HEK293 (cell line): Measurements from ENCODE around the gene NECTIN4.
A peak's percentile ranks its signal among the peaks of the same experiment; 100 is the strongest.

Experiments
- ATF2 ChIP-seq: fragments of 450-650 bp; formaldehyde crosslinking; IDR thresholded peaks from 2 replicates; pipeline ENCODE4 v1.5.1; 2016; ENCODE audit warnings: missing biosample characterization, missing genetic modification characterization, low read depth
- EGR2 ChIP-seq: fragments of 450-650 bp; formaldehyde crosslinking; IDR thresholded peaks from 2 replicates; pipeline ENCODE4 v1.5.1; 2016; ENCODE audit warnings: low read depth, missing biosample characterization, missing genetic modification characterization
- GLIS2 ChIP-seq: fragments of 450-650 bp; formaldehyde crosslinking; IDR thresholded peaks from 2 replicates; pipeline ENCODE4 v1.5.1; 2016; ENCODE audit warnings: missing biosample characterization, missing genetic modification characterization
- KLF1 ChIP-seq: fragments of 450-650 bp; formaldehyde crosslinking; IDR thresholded peaks from 2 replicates; pipeline ENCODE4 v1.5.1; 2016; ENCODE audit warnings: missing biosample characterization, missing genetic modification characterization
- KLF17 ChIP-seq: fragments of 450-650 bp; formaldehyde crosslinking; IDR thresholded peaks from 2 replicates; pipeline ENCODE4 v1.5.1; 2016; ENCODE audit warnings: missing biosample characterization, missing genetic modification characterization
- PRDM10 ChIP-seq: fragments of 450-650 bp; formaldehyde crosslinking; IDR thresholded peaks from 2 replicates; pipeline ENCODE4 v1.5.1; 2016; ENCODE audit warnings: missing biosample characterization, missing genetic modification characterization
- SALL2 ChIP-seq: fragments of 450-650 bp; formaldehyde crosslinking; IDR thresholded peaks from 2 replicates; pipeline ENCODE4 v1.5.0; 2017; ENCODE audit warnings: missing biosample characterization, mild to moderate bottlenecking, missing genetic modification characterization, borderline replicate concordance
- SCRT2 ChIP-seq: fragments of 450-650 bp; formaldehyde crosslinking; IDR thresholded peaks from 2 replicates; pipeline ENCODE4 v1.5.1; 2016; ENCODE audit warnings: missing biosample characterization, missing genetic modification characterization
- SP2 ChIP-seq: fragments of 450-650 bp; formaldehyde crosslinking; IDR thresholded peaks from 2 replicates; pipeline ENCODE4 v1.5.1; 2016; ENCODE audit warnings: missing biosample characterization, missing genetic modification characterization
- SP7 ChIP-seq: fragments of 450-650 bp; formaldehyde crosslinking; IDR thresholded peaks from 2 replicates; pipeline ENCODE4 v1.5.1; 2016; ENCODE audit warnings: missing biosample characterization, missing genetic modification characterization
- WT1 ChIP-seq: fragments of 450-650 bp; formaldehyde crosslinking; IDR thresholded peaks from 2 replicates; pipeline ENCODE4 v1.5.1; 2016; ENCODE audit warnings: missing biosample characterization, missing genetic modification characterization
- ZBTB21 ChIP-seq: fragments of 450-650 bp; formaldehyde crosslinking; IDR thresholded peaks from 2 replicates; pipeline ENCODE4 v1.5.1; 2017; ENCODE audit warnings: missing biosample characterization, missing genetic modification characterization
- ZBTB8A ChIP-seq: fragments of 450-650 bp; formaldehyde crosslinking; IDR thresholded peaks from 2 replicates; pipeline ENCODE4 v1.5.1; 2016; ENCODE audit warnings: missing biosample characterization, missing genetic modification characterization
- ZFHX2 ChIP-seq: fragments of 450-650 bp; formaldehyde crosslinking; conservative IDR thresholded peaks from 2 replicates; pipeline ENCODE4 v1.5.1; 2016; ENCODE audit warnings: missing biosample characterization, missing genetic modification characterization
- ZFP69B ChIP-seq: fragments of 450-650 bp; formaldehyde crosslinking; IDR thresholded peaks from 2 replicates; pipeline ENCODE4 v1.5.1; 2016; ENCODE audit warnings: missing biosample characterization, missing genetic modification characterization
- ZNF169 ChIP-seq: fragments of 450-650 bp; formaldehyde crosslinking; IDR thresholded peaks from 2 replicates; pipeline ENCODE4 v1.5.1; 2016; ENCODE audit warnings: missing biosample characterization, missing genetic modification characterization
- ZNF311 ChIP-seq: fragments of 450-650 bp; formaldehyde crosslinking; IDR thresholded peaks from 2 replicates; pipeline ENCODE4 v1.5.1; 2017; ENCODE audit warnings: missing biosample characterization, missing genetic modification characterization, borderline replicate concordance
- ZNF335 ChIP-seq: fragments of 450-650 bp; formaldehyde crosslinking; conservative IDR thresholded peaks from 2 replicates; pipeline ENCODE4 v1.5.1; 2016; ENCODE audit warnings: missing biosample characterization, missing genetic modification characterization
- ZNF341 ChIP-seq: fragments of 450-650 bp; formaldehyde crosslinking; IDR thresholded peaks from 2 replicates; pipeline ENCODE4; 2016; ENCODE audit warnings: low read depth, missing biosample characterization, missing genetic modification characterization
- ZNF37A ChIP-seq: fragments of 450-650 bp; IDR thresholded peaks from 2 replicates; pipeline ENCODE4 v1.5.1; 2018; ENCODE audit warnings: missing biosample characterization, missing genetic modification characterization
- ZNF529 ChIP-seq: fragments of 450-650 bp; formaldehyde crosslinking; IDR thresholded peaks from 2 replicates; pipeline ENCODE4 v1.5.1; 2017; ENCODE audit warnings: missing genetic modification characterization, missing biosample characterization; ENCODE audit not compliant: insufficient replicate concordance
- ZNF549 ChIP-seq: fragments of 450-650 bp; IDR thresholded peaks from 2 replicates; pipeline ENCODE4 v1.5.1; 2018; ENCODE audit warnings: missing biosample characterization, missing genetic modification characterization, mild to moderate bottlenecking, inconsistent platforms, moderate library complexity
- ZNF561 ChIP-seq: fragments of 450-650 bp; IDR thresholded peaks from 2 replicates; pipeline ENCODE4 v1.5.1; 2018; ENCODE audit warnings: missing biosample characterization, missing genetic modification characterization, borderline replicate concordance
- ZNF571 ChIP-seq: fragments of 450-650 bp; formaldehyde crosslinking; IDR thresholded peaks from 2 replicates; pipeline ENCODE4 v1.5.0; 2017; ENCODE audit warnings: missing biosample characterization, missing genetic modification characterization
- ZNF585B ChIP-seq: fragments of 450-650 bp; formaldehyde crosslinking; IDR thresholded peaks from 2 replicates; pipeline ENCODE4 v1.5.1; 2016; ENCODE audit warnings: missing biosample characterization, missing genetic modification characterization
- ZNF629 ChIP-seq: fragments of 450-650 bp; formaldehyde crosslinking; IDR thresholded peaks from 2 replicates; pipeline ENCODE4 v1.5.1; 2017; ENCODE audit warnings: missing biosample characterization, missing genetic modification characterization
- ZNF692 ChIP-seq: fragments of 450-650 bp; formaldehyde crosslinking; IDR thresholded peaks from 2 replicates; pipeline ENCODE4 v1.5.1; 2016; ENCODE audit warnings: missing biosample characterization, missing genetic modification characterization
- ZNF704 ChIP-seq: fragments of 450-650 bp; formaldehyde crosslinking; IDR thresholded peaks from 2 replicates; pipeline ENCODE4 v1.5.1; 2016; ENCODE audit warnings: missing biosample characterization, missing genetic modification characterization
- ZNF707 ChIP-seq: fragments of 450-650 bp; formaldehyde crosslinking; IDR thresholded peaks from 2 replicates; pipeline ENCODE4 v1.5.1; 2016; ENCODE audit warnings: missing biosample characterization, missing genetic modification characterization
- ZNF76 ChIP-seq: fragments of 450-650 bp; formaldehyde crosslinking; IDR thresholded peaks from 2 replicates; pipeline ENCODE4; 2016; ENCODE audit warnings: low read depth, missing biosample characterization, missing genetic modification characterization, borderline replicate concordance
- ZNF777 ChIP-seq: fragments of 450-650 bp; formaldehyde crosslinking; IDR thresholded peaks from 2 replicates; pipeline ENCODE4 v1.5.1; 2017; ENCODE audit warnings: missing biosample characterization, missing genetic modification characterization, borderline replicate concordance
- ZNF785 ChIP-seq: fragments of 450-650 bp; formaldehyde crosslinking; IDR thresholded peaks from 2 replicates; pipeline ENCODE4 v1.5.1; 2016; ENCODE audit warnings: missing biosample characterization, missing genetic modification characterization

NECTIN4 gene

GRCh38 chr1:161074676-161075368, 14.5 kb downstream of the NECTIN4 start (continued):
- TF ChIP-seq ZNF692 (tag by site-specific recombination) (peak; percentile 58), ZNF585B (tag by site-specific recombination) (0 out of 2 replicates have a peak, but pooled peaks have one; percentile 3), PRDM10 (peak; percentile 62), ZNF571 (tag by site-specific recombination) (0 out of 2 replicates have a peak, but pooled peaks have one; percentile 34), ZNF704 (0 out of 2 replicates have a peak, but pooled peaks have one; percentile 19), WT1 (tag by site-specific recombination) (no peak), KLF17 (tag by site-specific recombination) (peak; percentile 81), ZNF341 (peak; percentile 90), ZNF561 (no peak), ZNF169 (tag by site-specific recombination) (no peak), ZNF549 (tag by site-specific recombination) (no peak), SP7 (tag by site-specific recombination) (no peak), ATF2 (tag by site-specific recombination) (peak; percentile 92), ZNF311 (tag by site-specific recombination) (no peak), SCRT2 (tag by site-specific recombination) (peak; percentile 89), ZNF76 (no peak), ZFP69B (tag by site-specific recombination) (peak; percentile 17; the same call in 1 of the 2 replicates), EGR2 (tag by site-specific recombination) (peak; percentile 12; the same call in 1 of the 2 replicates), ZNF529 (tag by site-specific recombination) (no peak), ZNF777 (tag by site-specific recombination) (no peak), ZNF707 (tag by site-specific recombination) (no peak), ZNF37A (tag by site-specific recombination) (no peak), ZBTB8A (tag by site-specific recombination) (peak; percentile 25; the same call in 1 of the 2 replicates), ZNF335 (tag by site-specific recombination) (peak; percentile 26), ZNF785 (0 out of 2 replicates have a peak, but pooled peaks have one; percentile 23), ZBTB21 (tag by site-specific recombination) (0 out of 2 replicates have a peak, but pooled peaks have one; percentile 19), ZFHX2 (tag by site-specific recombination) (peak; percentile 59), ZNF629 (tag by site-specific recombination) (peak; percentile 71), SP2 (tag by site-specific recombination) (0 out of 2 replicates have a peak, but pooled peaks have one; percentile 28), KLF1 (tag by site-specific recombination) (peak; percentile 82), GLIS2 (peak; percentile 45), SALL2 (tag by site-specific recombination) (0 out of 2 replicates have a peak, but pooled peaks have one; percentile 64)
